A375 (cell line): ENCODE data around the gene AOC2. TPM values are rescaled to one million over a fixed set of nuclear protein-coding genes. Genes with fewer than 3 reads are reported as not detected.

ENCODE experiments used
- small RNA-seq: library from RNA; depleted of rRNA; stranded (forward); fragments of <200 nt; gene quantifications from one replicate; pipeline ENCODE3, GENCODE V24; 2014
- total RNA-seq: library from RNA; depleted of rRNA; stranded (reverse); fragments of >200 nt; shearing (Covaris generic); gene quantifications from 2 replicates; pipeline ENCODE4 v1.2.3, GENCODE V29; 2014; rRNA removed

Gene AOC2
- 1.1 and 1.5 TPM in 2 replicates for total RNA-seq

GRCh38 chr17:42844271-42844670 is at the start of gene AOC2:
AOC2 (plus strand) TSS chr17:42844580; CDS start chr17:42844627, 47 bp downstream.

DNA sequence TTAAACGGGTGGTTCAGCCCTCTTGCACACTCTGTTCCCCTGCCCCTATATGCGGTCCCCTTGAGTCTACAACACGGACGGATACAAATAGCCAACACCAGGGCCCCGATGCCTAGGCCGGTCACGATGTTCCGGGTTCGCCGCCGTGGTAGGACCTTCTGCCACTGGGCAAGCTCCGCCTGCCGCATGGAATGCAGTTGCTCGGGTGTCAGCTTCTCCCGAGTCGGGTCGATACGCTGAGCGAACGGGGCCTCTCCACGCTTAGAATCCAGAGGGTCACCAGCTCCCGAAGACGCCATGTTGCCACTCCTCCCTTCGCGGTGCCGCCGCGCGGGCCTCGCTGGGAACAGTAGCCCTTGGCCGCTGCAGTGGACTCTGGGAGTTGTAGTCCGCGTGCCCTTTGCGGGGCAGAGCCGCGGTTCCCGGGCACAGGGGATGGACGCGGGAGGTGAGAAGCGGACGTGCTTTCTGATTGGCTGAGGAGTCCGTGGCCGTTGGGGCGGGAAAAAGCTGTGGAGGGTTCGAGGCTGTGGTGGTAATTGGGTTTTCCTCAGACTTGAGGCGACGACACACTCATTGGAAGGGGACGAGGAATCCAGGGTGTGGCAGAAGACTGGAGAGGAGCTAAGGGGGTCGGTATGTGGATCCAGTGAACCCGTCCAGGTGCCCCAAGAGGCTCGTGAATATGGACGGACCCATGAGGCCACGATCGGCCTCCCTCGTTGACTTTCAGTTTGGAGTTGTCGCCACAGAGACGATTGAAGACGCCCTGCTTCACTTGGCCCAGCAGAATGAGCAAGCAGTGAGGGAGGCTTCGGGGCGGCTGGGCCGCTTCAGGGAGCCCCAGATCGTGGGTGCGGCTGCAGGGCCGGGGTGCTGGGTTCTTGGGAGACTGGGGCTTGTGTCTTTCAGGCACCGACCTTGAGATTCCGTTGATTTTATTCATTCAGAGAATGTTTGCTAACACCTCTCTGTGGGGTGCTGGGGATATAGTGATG is 45.7 kb upstream of the AOC2 start, which contains the start of the genes CNTD1 and COA3:
Gene CNTD1, plus strand, starts transcription at position 479 of the 998 bp plus-strand sequence. Its CDS starts 207 bp downstream, at position 686.
Gene COA3, minus strand, starts transcription at position 322 of the 998 bp plus-strand sequence. Its CDS starts 23 bp downstream, at position 299.

GRCh38 chr17:42832934-42833766 is 11.2 kb upstream of the AOC2 start, which contains the start of gene PSME3:
PSME3 (plus strand) TSS chr17:42833397; CDS start chr17:42833632, 235 bp downstream.

DNA sequence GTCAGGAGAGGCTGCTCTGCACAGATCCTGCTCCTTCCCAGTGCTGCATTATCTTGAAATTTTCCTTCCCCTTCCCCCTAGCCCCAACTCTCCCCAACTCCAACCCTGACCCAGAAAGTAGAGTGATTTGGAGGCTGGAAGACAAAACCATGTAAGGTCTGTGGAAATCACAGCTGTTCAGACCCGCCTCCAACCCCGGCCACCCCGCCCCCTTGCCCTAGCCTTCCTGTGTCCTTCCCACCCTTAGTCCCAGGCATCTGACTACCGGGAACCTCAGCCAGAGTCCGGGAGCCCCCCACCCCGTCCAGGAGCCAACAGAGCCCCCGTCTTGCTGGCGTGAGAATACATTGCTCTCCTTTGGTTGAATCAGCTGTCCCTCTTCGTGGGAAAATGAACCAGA is 6.6 kb downstream of the AOC2 start, which contains the start of gene AOC3:
Gene AOC3, plus strand, starts transcription at position 246 of the 400 bp plus-strand sequence. Its CDS starts 145 bp downstream, at position 391.

Small RNA genes within 50 kb of the gene (small RNA-seq; reads per million reads assigned to genes)
- gene MIR6781, result not detected
- gene RNU6-287P, result not detected

Other genes with a start within 250 kb of the AOC2 start
- gene RETREG3, start 235.2 kb upstream of the AOC2 start, total RNA-seq, result 23.0 and 23.5 TPM in 2 replicates
- gene TUBG1, start 234.9 kb upstream of the AOC2 start, total RNA-seq, result 112 and 124 TPM in 2 replicates
- 14.8 and 15.7 TPM in 2 replicates for gene TUBG2, start 185.3 kb upstream of the AOC2 start, total RNA-seq
- gene PLEKHH3, start 167.6 kb upstream of the AOC2 start, total RNA-seq, result 20.7 and 31.9 TPM in 2 replicates
- 0.72 and 1.4 TPM in 2 replicates for gene CCR10, start 162.7 kb upstream of the AOC2 start, total RNA-seq
- 15.5 and 15.7 TPM in 2 replicates for gene CNTNAP1, start 162.0 kb upstream of the AOC2 start, total RNA-seq
- gene EZH1, start 99.5 kb upstream of the AOC2 start, total RNA-seq, result 22.5 and 31.1 TPM in 2 replicates
- not detected in 2 replicates for gene RAMP2, start 83.4 kb upstream of the AOC2 start, total RNA-seq
- gene VPS25, start 71.1 kb upstream of the AOC2 start, total RNA-seq, result 121 and 134 TPM in 2 replicates
- gene WNK4, start 64.0 kb upstream of the AOC2 start, total RNA-seq, result 16.1 and 27.3 TPM in 2 replicates
- 67.6 and 71.2 TPM in 2 replicates for gene COA3, start 45.9 kb upstream of the AOC2 start, total RNA-seq
- gene CNTD1, start 45.7 kb upstream of the AOC2 start, total RNA-seq, result 0.34 TPM in 1 of 2 replicates, not detected in the other
- gene BECN1, start 20.3 kb upstream of the AOC2 start, total RNA-seq, result 151 and 165 TPM in 2 replicates
- gene PSME3, start 11.2 kb upstream of the AOC2 start, total RNA-seq, result 139 and 155 TPM in 2 replicates
- 0.13 and 0.30 TPM in 2 replicates for gene AOC3, start 6.6 kb downstream of the AOC2 start, total RNA-seq
- not detected in 2 replicates for gene G6PC1, start 56.2 kb downstream of the AOC2 start, total RNA-seq
- 47.4 and 55.4 TPM in 2 replicates for gene AARSD1, start 119.9 kb downstream of the AOC2 start, total RNA-seq
- gene PTGES3L, start 135.5 kb downstream of the AOC2 start, total RNA-seq, result 0.30 and 0.69 TPM in 2 replicates
- 13.0 and 14.3 TPM in 2 replicates for gene RUNDC1, start 136.0 kb downstream of the AOC2 start, total RNA-seq
- 1,972 and 1,977 TPM in 2 replicates for gene RPL27, start 153.8 kb downstream of the AOC2 start, total RNA-seq
- 59.1 and 62.8 TPM in 2 replicates for gene IFI35, start 162.2 kb downstream of the AOC2 start, total RNA-seq
- gene VAT1, start 177.8 kb downstream of the AOC2 start, total RNA-seq, result 93.3 and 111 TPM in 2 replicates
- gene RND2, start 180.7 kb downstream of the AOC2 start, total RNA-seq, result 0.21 TPM in 1 of 2 replicates, not detected in the other